Astrocyte (in vitro differentiated cells and primary cell): ENCODE measurements around the gene CENPT. TPM values are rescaled to one million over a fixed set of nuclear protein-coding genes. Genes with fewer than 3 reads are reported as not detected.

Source experiments
- DNase-seq: peaks from one replicate; pipeline ENCODE4 v3.0.0-alpha.2; 2010; ENCODE audit warnings: low read depth
- FAIRE-seq: peaks from 2 replicates; lab custom pipeline; 2011; peaks lifted over from hg19 to GRCh38; lab: Jason Lieb, UNC
- H2AFZ ChIP-seq: 2 replicates; pipeline ENCODE4 v1.6.0; 2012; ENCODE audit warnings: low read depth, low read length, inconsistent platforms
- H3K27ac ChIP-seq: 2 replicates; pipeline ENCODE4 v1.5.1; 2011; ENCODE audit warnings: low read depth, low read length, inconsistent platforms
- H3K27me3 ChIP-seq: 2 replicates; pipeline ENCODE4 v1.6.0; 2011; ENCODE audit warnings: low read length, inconsistent platforms; ENCODE audit not compliant: insufficient read depth
- H3K36me3 ChIP-seq: 2 replicates; pipeline ENCODE4 v1.5.1; 2011; ENCODE audit warnings: low read length, inconsistent platforms; ENCODE audit not compliant: insufficient read depth
- H3K4me1 ChIP-seq: 2 replicates; pipeline ENCODE4 v1.5.1; 2011; ENCODE audit warnings: low read length, inconsistent platforms; ENCODE audit not compliant: insufficient read depth
- H3K4me2 ChIP-seq: 2 replicates; pipeline ENCODE4 v1.6.0; 2012; ENCODE audit warnings: low read length, inconsistent platforms
- H3K4me3 ChIP-seq: 2 replicates; pipeline ENCODE4 v1.5.1; 2011; ENCODE audit warnings: low read depth, mild to moderate bottlenecking, low read length, inconsistent platforms; ENCODE audit not compliant: insufficient read depth
- H3K79me2 ChIP-seq: 2 replicates; pipeline ENCODE4 v1.6.0; 2012; ENCODE audit warnings: mild to moderate bottlenecking, low read length, inconsistent platforms; ENCODE audit not compliant: insufficient read depth
- H3K9ac ChIP-seq: 2 replicates; pipeline ENCODE4 v1.6.0; 2012; ENCODE audit warnings: mild to moderate bottlenecking, low read length, inconsistent platforms
- H3K9me3 ChIP-seq: 2 replicates; pipeline ENCODE4 v1.5.1; 2012; ENCODE audit warnings: low read depth, mild to moderate bottlenecking, low read length, inconsistent platforms; ENCODE audit not compliant: insufficient read depth
- H4K20me1 ChIP-seq: 2 replicates; pipeline ENCODE4 v1.6.0; 2012; ENCODE audit warnings: low read length, inconsistent platforms; ENCODE audit not compliant: insufficient read depth
- H3K27ac Mint-ChIP-seq: one replicate; pipeline ENCODE4 v1.8.0; 2021; ENCODE audit warnings: mild to moderate bottlenecking, mixed read lengths; ENCODE audit not compliant: unreplicated experiment
- H3K27me3 Mint-ChIP-seq: one replicate; pipeline ENCODE4 v1.8.0; 2021; ENCODE audit warnings: low read depth, mixed read lengths; ENCODE audit not compliant: unreplicated experiment
- H3K36me3 Mint-ChIP-seq: one replicate; pipeline ENCODE4 v1.8.0; 2021; ENCODE audit warnings: low read depth, mixed read lengths; ENCODE audit not compliant: unreplicated experiment
- H3K4me1 Mint-ChIP-seq: one replicate; pipeline ENCODE4 v1.8.0; 2021; ENCODE audit warnings: low read depth, mixed read lengths; ENCODE audit not compliant: unreplicated experiment
- H3K4me3 Mint-ChIP-seq: one replicate; pipeline ENCODE4 v1.8.0; 2021; ENCODE audit warnings: mild to moderate bottlenecking, moderate library complexity, mixed read lengths; ENCODE audit not compliant: unreplicated experiment
- H3K9me3 Mint-ChIP-seq: one replicate; pipeline ENCODE4 v1.8.0; 2021; ENCODE audit warnings: mild to moderate bottlenecking, mixed read lengths; ENCODE audit not compliant: unreplicated experiment
- EZH2 ChIP-seq: IDR thresholded peaks from 2 replicates; pipeline ENCODE4 v1.6.1; 2012; ENCODE audit warnings: mild to moderate bottlenecking, low read length, inconsistent platforms; ENCODE audit not compliant: insufficient read depth
- total RNA-seq: library from RNA; stranded (reverse); gene quantifications from 2 replicates; pipeline ENCODE4 v1.2.1, GENCODE V29; 2021
- TF ChIP-seq, protein P1 (sequence below): IDR thresholded peaks from 2 replicates; pipeline ENCODE4 v1.5.1; 2011; ENCODE audit warnings: low read depth, mild to moderate bottlenecking, inconsistent platforms, low read length, moderate library complexity; ENCODE audit not compliant: insufficient read depth

The CENPT gene
- total RNA-seq, 1 donor from 2014 or later: 79.3 TPM

DNA sequence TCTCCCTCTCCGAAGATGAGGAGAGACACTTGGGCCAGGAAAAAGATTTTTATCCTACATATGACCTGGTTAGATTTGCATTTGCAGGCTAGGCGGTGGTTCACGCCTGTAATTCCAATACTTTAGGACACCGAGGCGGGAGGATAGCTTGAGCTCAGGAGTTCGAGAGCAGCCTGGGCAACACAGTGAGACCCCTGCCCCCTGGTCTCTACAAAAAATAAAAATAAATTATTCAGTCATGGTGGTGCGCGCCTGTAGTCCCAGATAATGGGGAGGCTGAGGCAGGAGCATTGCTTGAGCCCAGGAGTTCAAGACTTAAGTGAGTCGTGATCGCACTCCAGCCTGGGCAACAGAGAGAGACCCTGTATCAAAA is 13.3 kb downstream of the CENPT start:
- FAIRE-seq: no peak
- no peak overlapping the region for H3K27ac ChIP-seq
- H3K27ac Mint-ChIP-seq: no peak overlapping the region

DNA sequence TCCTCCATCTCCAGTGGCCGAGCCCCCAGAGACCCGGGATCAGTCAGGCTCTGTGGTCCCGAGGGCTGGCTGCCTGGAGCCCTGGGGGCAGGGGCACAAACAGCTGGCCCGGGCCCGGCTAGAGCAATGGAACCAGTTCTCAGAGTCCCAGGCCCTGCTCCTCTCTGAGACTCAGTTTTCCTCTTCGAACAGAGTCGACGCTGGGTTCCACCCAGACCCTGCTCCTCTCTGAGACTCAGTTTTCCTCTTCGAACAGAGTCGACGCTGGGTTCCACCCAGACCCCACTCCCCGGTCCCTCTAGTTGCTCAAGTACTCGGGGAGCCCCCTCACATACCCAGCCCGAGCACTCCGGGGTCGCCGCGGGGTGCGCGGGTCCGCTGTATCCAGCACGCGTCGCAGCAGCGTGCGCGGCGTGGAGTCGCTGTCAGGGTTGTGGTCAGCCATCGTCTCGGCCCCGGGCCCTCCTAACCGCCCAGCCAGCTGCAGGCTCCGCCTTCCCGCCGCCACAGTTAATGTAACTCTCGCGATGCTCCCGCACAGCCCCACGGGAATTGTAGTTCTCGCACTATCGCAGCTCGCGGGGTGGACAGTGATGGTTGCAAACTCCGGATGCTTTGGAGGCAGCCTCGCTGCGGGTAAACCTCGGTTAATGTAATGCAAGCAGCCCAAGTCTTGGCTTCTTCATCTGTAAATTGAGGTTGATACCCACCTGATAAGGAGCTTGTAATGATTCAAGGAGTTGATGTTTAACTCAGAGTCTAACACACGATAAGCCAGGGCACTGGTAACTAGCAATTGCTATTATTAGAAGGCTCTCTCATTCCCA is 13.9 kb downstream of the CENPT start:
- Mint-ChIP-seq H3K27me3 (no peaks in the 10 kb centered on the region), H3K27ac (no peak overlapping the region), H3K9me3 (no peaks in the 10 kb centered on the region), H3K4me3 (peak overlapping the region; percentile 88), H3K36me3 (peaks cover 15% of the 10 kb centered on the region), H3K4me1 (peaks cover 4% of the 10 kb centered on the region)
- Histone ChIP-seq H3K9me3 (no peaks in the 10 kb centered on the region), H3K4me3 (peak overlapping the region; percentile 81), H3K27ac (peak overlapping the region; percentile 87), H3K4me2 (peak overlapping the region; percentile 97), H3K9ac (peak overlapping the region; percentile 95), H3K4me1 (peaks cover 9% of the 10 kb centered on the region), H3K27me3 (no peaks in the 10 kb centered on the region), H4K20me1 (peaks cover 7% of the 10 kb centered on the region), H2AFZ (peak overlapping the region; percentile 77), H3K36me3 (peaks cover 16% of the 10 kb centered on the region), H3K79me2 (peaks cover 24% of the 10 kb centered on the region)
- FAIRE-seq (no peak), DNase-seq (peak; percentile 61)
- TF ChIP-seq, protein P1, sequence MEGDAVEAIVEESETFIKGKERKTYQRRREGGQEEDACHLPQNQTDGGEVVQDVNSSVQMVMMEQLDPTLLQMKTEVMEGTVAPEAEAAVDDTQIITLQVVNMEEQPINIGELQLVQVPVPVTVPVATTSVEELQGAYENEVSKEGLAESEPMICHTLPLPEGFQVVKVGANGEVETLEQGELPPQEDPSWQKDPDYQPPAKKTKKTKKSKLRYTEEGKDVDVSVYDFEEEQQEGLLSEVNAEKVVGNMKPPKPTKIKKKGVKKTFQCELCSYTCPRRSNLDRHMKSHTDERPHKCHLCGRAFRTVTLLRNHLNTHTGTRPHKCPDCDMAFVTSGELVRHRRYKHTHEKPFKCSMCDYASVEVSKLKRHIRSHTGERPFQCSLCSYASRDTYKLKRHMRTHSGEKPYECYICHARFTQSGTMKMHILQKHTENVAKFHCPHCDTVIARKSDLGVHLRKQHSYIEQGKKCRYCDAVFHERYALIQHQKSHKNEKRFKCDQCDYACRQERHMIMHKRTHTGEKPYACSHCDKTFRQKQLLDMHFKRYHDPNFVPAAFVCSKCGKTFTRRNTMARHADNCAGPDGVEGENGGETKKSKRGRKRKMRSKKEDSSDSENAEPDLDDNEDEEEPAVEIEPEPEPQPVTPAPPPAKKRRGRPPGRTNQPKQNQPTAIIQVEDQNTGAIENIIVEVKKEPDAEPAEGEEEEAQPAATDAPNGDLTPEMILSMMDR: no peak
- no peak for TF ChIP-seq EZH2

More for the DNA sequence above, 13.3 kb downstream of the CENPT start:
- Mint-ChIP-seq H3K27me3 (no peaks in the 10 kb centered on the region), H3K4me3 (peak overlapping the region; percentile 88), H3K9me3 (no peaks in the 10 kb centered on the region), H3K36me3 (peaks cover 13% of the 10 kb centered on the region), H3K4me1 (peaks cover 4% of the 10 kb centered on the region)
- peak overlapping the region; percentile 97 for H3K4me2 ChIP-seq
- H3K4me3 ChIP-seq: peak overlapping the region; percentile 81
- H3K27me3 ChIP-seq: no peaks in the 10 kb centered on the region
- peaks cover 24% of the 10 kb centered on the region for H3K79me2 ChIP-seq
- H3K36me3 ChIP-seq: peaks cover 16% of the 10 kb centered on the region
- H4K20me1 ChIP-seq: peaks cover 7% of the 10 kb centered on the region
- H3K9me3 ChIP-seq: no peaks in the 10 kb centered on the region
- H2AFZ ChIP-seq: peak overlapping the region; percentile 77
- TF ChIP-seq, protein P1: no peak
- no peak for TF ChIP-seq EZH2
- DNase-seq: no peak
- H3K4me1 ChIP-seq: peaks cover 9% of the 10 kb centered on the region
- H3K9ac ChIP-seq: peak overlapping the region; percentile 95

DNA sequence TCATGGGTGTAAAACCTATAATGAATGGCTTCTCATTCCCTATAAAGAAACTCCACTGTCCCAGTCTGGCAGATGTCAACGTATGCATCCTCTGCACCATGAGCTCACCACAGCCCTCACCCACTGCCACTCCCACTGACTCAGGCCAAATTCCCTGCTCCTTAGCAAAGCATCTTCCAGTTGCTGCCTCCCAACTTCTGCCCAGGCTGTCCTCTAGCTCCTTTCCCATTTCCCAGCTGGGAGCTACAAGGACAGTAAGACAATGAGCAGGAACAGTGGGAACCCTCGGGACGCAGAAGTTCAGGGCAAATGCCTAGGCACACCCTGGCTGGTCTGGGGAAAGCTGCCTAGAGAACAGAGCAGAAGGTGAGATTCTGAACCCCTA is 14.5 kb downstream of the CENPT start:
- Histone ChIP-seq H3K36me3 (peaks cover 18% of the 10 kb centered on the region), H3K27ac (peak overlapping the region; percentile 87), H3K79me2 (peaks cover 24% of the 10 kb centered on the region), H4K20me1 (peaks cover 7% of the 10 kb centered on the region), H3K4me2 (peak overlapping the region; percentile 97), H3K4me3 (peak overlapping the region; percentile 81), H3K4me1 (peaks cover 9% of the 10 kb centered on the region), H3K27me3 (no peaks in the 10 kb centered on the region), H3K9ac (peak overlapping the region; percentile 95), H3K9me3 (no peaks in the 10 kb centered on the region), H2AFZ (peak overlapping the region; percentile 77)
- peak overlapping the region; percentile 88 for H3K4me3 Mint-ChIP-seq
- peaks cover 4% of the 10 kb centered on the region for H3K4me1 Mint-ChIP-seq
- H3K9me3 Mint-ChIP-seq: no peaks in the 10 kb centered on the region
- FAIRE-seq: no peak
- peaks cover 15% of the 10 kb centered on the region for H3K36me3 Mint-ChIP-seq
- H3K27me3 Mint-ChIP-seq: no peaks in the 10 kb centered on the region
- H3K27ac Mint-ChIP-seq: peak overlapping the region; percentile 79
- DNase-seq: peak; percentile 69
- TF ChIP-seq, protein P1: no peak
- TF ChIP-seq EZH2: no peak
